RWPE1 (cell line): Measurements from ENCODE around the gene IMMP2L.

ENCODE experiments used
- CTCF ChIA-PET: fragments of 350-600 bp; sonication (Branson Sonifier 250); formaldehyde crosslinking; extraction: SDS; loops from one replicate; lab custom pipeline; 2021; lab: Yijun Ruan, JAX
- POLR2A ChIA-PET: fragments of 400-600 bp; formaldehyde crosslinking; extraction: SDS; loops from one replicate; lab custom pipeline; 2020; ENCODE audit warnings: antibody characterized with exemption; ENCODE audit not compliant: low non-redundant PET; lab: Yijun Ruan, JAX
- DNase-seq: peaks from one replicate; pipeline ENCODE4 v3.0.0; 2012; ENCODE audit warnings: low spot score
- H3K27ac ChIP-seq: fragments of 450-650 bp; 2 replicates; pipeline ENCODE4 v1.5.1; 2017
- TF ChIP-seq, protein P1 (sequence below): fragments of 450-650 bp; conservative IDR thresholded peaks from 2 replicates; pipeline ENCODE4 v1.5.1; 2017; ENCODE audit warnings: low read depth, mild to moderate bottlenecking

Gene IMMP2L

DNA sequence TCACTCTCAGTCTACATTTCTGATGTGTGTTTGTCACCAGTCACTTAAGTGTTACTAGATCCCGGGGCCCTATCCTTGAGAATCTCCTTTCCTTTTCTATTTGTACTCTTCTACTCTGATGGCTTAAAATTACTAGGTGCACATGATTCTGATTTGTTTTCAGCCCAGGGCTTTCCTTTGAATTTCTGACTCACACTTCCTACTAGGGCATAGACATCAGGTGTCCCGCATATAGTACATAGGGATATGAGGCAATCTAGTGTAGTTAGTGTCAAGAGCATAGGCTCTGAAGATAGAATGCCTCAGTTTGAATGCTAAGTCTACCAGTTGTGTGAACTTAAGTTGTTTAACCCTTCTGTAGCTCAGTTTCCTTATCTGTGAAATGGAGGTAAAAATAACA, 520.7 kb downstream of the IMMP2L start:
- no peak overlapping the region for H3K27ac ChIP-seq
- ChIA-PET CTCF (no interaction called here), POLR2A (no interaction called here)
- TF ChIP-seq, protein P1, sequence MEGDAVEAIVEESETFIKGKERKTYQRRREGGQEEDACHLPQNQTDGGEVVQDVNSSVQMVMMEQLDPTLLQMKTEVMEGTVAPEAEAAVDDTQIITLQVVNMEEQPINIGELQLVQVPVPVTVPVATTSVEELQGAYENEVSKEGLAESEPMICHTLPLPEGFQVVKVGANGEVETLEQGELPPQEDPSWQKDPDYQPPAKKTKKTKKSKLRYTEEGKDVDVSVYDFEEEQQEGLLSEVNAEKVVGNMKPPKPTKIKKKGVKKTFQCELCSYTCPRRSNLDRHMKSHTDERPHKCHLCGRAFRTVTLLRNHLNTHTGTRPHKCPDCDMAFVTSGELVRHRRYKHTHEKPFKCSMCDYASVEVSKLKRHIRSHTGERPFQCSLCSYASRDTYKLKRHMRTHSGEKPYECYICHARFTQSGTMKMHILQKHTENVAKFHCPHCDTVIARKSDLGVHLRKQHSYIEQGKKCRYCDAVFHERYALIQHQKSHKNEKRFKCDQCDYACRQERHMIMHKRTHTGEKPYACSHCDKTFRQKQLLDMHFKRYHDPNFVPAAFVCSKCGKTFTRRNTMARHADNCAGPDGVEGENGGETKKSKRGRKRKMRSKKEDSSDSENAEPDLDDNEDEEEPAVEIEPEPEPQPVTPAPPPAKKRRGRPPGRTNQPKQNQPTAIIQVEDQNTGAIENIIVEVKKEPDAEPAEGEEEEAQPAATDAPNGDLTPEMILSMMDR: no peak
- DNase-seq: no peak

DNA sequence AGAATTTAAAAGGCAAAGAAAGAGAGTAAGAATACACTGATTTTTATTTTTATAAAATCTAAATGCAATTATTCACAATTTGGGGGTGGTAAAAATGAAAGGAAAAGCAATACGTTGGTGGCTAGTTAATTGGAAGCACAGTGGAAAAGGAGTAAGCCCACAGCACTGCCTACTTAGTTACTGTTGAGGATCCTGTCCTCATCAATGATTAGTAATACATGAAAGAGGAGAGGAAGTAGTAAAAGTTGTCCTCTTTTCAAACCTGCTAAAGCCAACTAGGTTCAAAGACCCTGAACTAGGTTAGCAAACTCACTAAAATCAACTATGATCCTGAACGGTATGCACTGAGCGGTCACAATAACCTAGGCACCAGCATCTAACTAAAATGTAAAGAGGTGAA, 524.1 kb downstream of the IMMP2L start:
- H3K27ac ChIP-seq: no peak overlapping the region
- TF ChIP-seq, protein P1: no peak
- ChIA-PET POLR2A (no interaction called here), CTCF (no interaction called here)
- no peak for DNase-seq

DNA sequence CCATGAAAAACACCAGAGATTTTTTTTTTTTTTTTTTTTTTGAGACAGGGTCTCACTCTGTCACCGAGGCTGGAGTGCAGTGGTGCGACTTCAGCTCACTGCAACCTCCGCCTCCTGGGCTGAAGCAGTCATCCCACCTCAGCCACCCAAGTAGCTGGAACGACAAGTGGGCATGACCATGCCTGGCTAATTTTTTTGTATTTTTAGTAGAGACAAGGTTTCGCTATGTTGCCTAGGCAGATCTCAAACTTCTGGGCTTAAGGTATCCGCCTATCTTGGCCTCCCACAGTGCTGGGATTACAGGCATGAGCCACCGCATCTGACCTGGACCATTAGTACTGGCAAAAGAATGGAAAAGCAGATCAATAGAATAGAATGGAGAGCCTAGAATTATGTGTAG, 530.4 kb downstream of the IMMP2L start:
- POLR2A ChIA-PET: no interaction called here
- TF ChIP-seq, protein P1: no peak
- CTCF ChIA-PET: no interaction called here
- no peak for DNase-seq
- no peak overlapping the region for H3K27ac ChIP-seq

DNA sequence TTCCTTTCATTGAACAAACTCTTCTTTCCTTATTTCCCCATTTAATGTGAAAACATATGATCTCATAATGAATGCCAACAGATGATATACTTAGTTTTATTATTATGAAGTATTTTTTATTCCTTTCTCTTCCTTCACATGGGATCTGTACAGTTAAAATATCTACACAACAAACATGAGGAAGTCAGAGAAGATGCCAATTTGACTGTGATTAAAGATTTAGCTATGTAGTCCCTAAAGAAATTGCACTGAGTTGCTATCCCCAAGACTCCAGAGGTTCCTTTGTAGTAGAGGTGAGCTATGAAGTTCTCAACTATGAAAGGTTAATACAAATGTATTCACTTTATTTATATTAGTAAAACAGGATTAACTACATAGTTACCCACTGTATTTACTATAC, 532.0 kb downstream of the IMMP2L start:
- TF ChIP-seq, protein P1: no peak
- no peak for DNase-seq
- POLR2A ChIA-PET: no interaction called here
- CTCF ChIA-PET: no interaction called here
- no peak overlapping the region for H3K27ac ChIP-seq

DNA sequence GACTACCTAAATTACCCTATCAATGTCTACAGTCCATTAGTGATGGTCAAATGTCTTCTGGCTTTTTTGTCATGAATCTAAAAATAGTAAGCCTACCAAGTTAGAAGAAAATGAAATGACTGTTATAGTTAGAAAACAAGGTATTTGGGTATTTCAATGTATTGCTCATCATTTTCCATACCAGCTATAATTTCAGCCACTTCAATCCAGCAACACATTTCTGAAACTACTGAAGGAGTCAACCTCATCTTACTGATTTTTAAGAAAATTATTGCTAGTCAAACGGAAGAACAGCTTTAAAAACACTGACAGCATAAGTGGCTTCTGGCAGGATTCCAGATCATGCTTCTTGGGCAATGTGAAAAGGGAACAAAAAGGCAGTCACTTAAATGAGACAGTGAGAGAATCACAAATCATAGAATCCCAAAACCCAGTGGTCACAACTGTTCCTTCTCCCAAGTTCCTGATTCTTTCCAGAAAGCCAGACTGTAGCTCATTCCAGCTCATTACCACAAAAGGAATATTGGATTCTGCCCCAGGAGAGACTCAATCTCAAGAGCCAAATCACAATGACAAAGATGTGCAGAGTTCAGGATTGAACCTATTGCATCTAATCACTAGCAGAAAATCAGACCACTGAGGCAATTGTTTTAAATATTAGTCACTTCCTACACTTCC, 532.6 kb downstream of the IMMP2L start:
- ChIA-PET POLR2A (no interaction called here), CTCF (interaction anchor here (0.7 kb wide), 1 partner anchor 37 kb away, joined by 3 read pairs; no protein-coding TSS in a partner anchor)
- DNase-seq: no peak
- TF ChIP-seq, protein P1: no peak
- no peak overlapping the region for H3K27ac ChIP-seq

DNA sequence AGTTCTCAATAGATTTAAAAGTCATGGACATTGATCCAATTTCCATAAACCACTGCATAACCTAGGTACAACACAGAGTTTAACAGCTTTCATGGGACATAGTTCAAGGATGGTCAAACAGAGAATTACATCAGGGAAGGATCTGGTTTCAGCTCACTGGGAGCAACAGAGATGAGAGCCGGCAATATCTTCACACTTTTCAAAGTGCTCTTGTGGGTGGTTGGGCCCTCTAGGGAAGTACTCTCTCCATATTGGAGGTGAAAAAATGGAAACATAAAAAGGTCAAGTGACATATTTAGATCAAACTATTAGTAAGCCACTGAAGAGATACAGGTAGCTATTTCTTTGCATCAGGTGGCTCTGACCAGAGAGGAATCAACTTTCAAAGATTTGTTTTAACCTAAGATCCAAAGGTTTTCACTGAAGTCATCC, 533.1 kb downstream of the IMMP2L start:
- no peak for DNase-seq

More for the DNA sequence above, 533.1 kb downstream of the IMMP2L start:
- TF ChIP-seq, protein P1: no peak
- H3K27ac ChIP-seq: no peak overlapping the region
- ChIA-PET CTCF (interaction anchor here (0.7 kb wide), 1 partner anchor 36 kb away, joined by 3 read pairs; no protein-coding TSS in a partner anchor), POLR2A (no interaction called here)
